GM13976 (cell line): Measurements from ENCODE around the gene TMEM255B.

ENCODE experiments used
- DNase-seq: peaks from one replicate; pipeline ENCODE4 v3.0.0; 2012; ENCODE audit warnings: low spot score
- CTCF ChIP-seq: IDR thresholded peaks from 2 replicates; pipeline ENCODE4 v1.5.1; 2012; ENCODE audit warnings: borderline replicate concordance, mild to moderate bottlenecking; ENCODE audit not compliant: insufficient read depth; ENCODE audit errors: extremely low read depth, missing control alignments, control extremely low read depth
- in situ Hi-C: fragments of 300-500 bp; cut with MboI; formaldehyde crosslinking; loops from one replicate; pipeline ENCODE4 v1.12.0; 2022; ENCODE audit warnings: low sequenced_read_pairs, mixed read lengths, inconsistent platforms; ENCODE audit not compliant: unreplicated experiment

The TMEM255B gene

GRCh38 chr13:113796964-113797676 is 38.1 kb downstream of the TMEM255B start:
- in situ Hi-C loops = no loop called here
- DNase-seq = no peak
- no peak for TF ChIP-seq CTCF

- in situ Hi-C loops = no loop called here
- no peak for TF ChIP-seq CTCF
- DNase-seq = no peak
Measured at GRCh38 chr13:113798200-113798811, 39.3 kb downstream of the TMEM255B start.

- no peak for TF ChIP-seq CTCF
- in situ Hi-C loops = no loop called here
Measured at GRCh38 chr13:113800576-113800926, 41.5 kb downstream of the TMEM255B start.

GRCh38 chr13:113801289-113801961 is 42.4 kb downstream of the TMEM255B start:
- in situ Hi-C loops = no loop called here
- no peak for TF ChIP-seq CTCF
- DNase-seq = no peak

More at GRCh38 chr13:113800576-113800926, 41.5 kb downstream of the TMEM255B start:
- DNase-seq = no peak

- DNase-seq = no peak
- no peak for TF ChIP-seq CTCF
- in situ Hi-C loops = no loop called here
Measured at GRCh38 chr13:113802090-113802531, 43.1 kb downstream of the TMEM255B start.

- in situ Hi-C loops = no loop called here
- no peak for TF ChIP-seq CTCF
- no peak for DNase-seq
Measured at GRCh38 chr13:113802761-113803160, 43.7 kb downstream of the TMEM255B start.
